ENCODE results near the gene USP12. TPM values are rescaled to one million over a fixed set of nuclear protein-coding genes. Genes with fewer than 3 reads are reported as not detected.

Gene USP12
- total RNA-seq, 2 experiments from 2014 or later: 9.9 to 27.6 TPM

GRCh38 chr13:27133889-27134288 lies 37.7 kb downstream of the USP12 start:
- Histone ChIP-seq H3K4me1 (ENCODE audit: insufficient read depth, low read length, poor library complexity, severe bottlenecking) (no peaks in the 10 kb centered on the region), H3K4me3 (ENCODE audit: low read depth, low read length, poor library complexity, severe bottlenecking) (no peak overlapping the region), H4K20me1 (ENCODE audit: insufficient read depth, low read length) (peaks cover 7% of the 10 kb centered on the region; the same call in 1 of the 2 replicates), H3K79me2 (ENCODE audit: insufficient read depth, low read depth, low read length) (peaks cover 41% of the 10 kb centered on the region), H3K9me3 (ENCODE audit: low read length) (peaks cover 20% of the 10 kb centered on the region), H2AFZ (ENCODE audit: low read length) (no peak overlapping the region), H3K27ac (ENCODE audit: low read depth, low read length, poor library complexity, severe bottlenecking) (no peak overlapping the region), H3K9me2 (ENCODE audit: insufficient read depth, low read length) (no peaks in the 10 kb centered on the region), H3K4me2 (ENCODE audit: low read length) (no peak overlapping the region), H3K36me3 (ENCODE audit: insufficient read depth, low read length) (peaks cover 12% of the 10 kb centered on the region)
- TF ChIP-seq CTCF (conservative IDR thresholded peaks at IDR 0.05; ENCODE audit: low read length) (no peak), EZH2phosphoT487 (IDR thresholded peaks at IDR 0.05; ENCODE audit: borderline replicate concordance, low read depth, low read length) (no peak)
- POLR2A ChIA-PET: interaction anchor here (0.5 to 1.5 kb wide), 4 partner anchors 19 to 882 kb away, joined by 3 to 5 read pairs (median 4); no protein-coding TSS in a partner anchor
- CTCF ChIA-PET (ENCODE audit: unreplicated experiment): no interaction called here
- intact Hi-C loops (cut with micrococcal nuclease; ENCODE audit: unreplicated experiment): no loop called here
- no TSS peak for BruUV-seq (replicated peaks)
- DNase-seq (ENCODE audit: low spot score): no peak

GRCh38 chr13:27132538-27132937 lies 39.1 kb downstream of the USP12 start:
- intact Hi-C loops (cut with micrococcal nuclease; ENCODE audit: unreplicated experiment): no loop called here
- ChIA-PET POLR2A (interaction anchor here (0.9 kb wide), 1 partner anchor 14 kb away, joined by 3 read pairs; no protein-coding TSS in a partner anchor), CTCF (ENCODE audit: unreplicated experiment) (interaction anchor here (0.5 kb wide), 1 partner anchor 108 kb away, joined by 3 read pairs; no protein-coding TSS in a partner anchor)
- no peak overlapping the region for H3K4me2 ChIP-seq (ENCODE audit: low read length)
- H3K9me2 ChIP-seq (ENCODE audit: insufficient read depth, low read length): no peaks in the 10 kb centered on the region
- BruUV-seq (replicated peaks): no TSS peak
- no peak for DNase-seq (ENCODE audit: low spot score)
- peaks cover 12% of the 10 kb centered on the region for H3K36me3 ChIP-seq (ENCODE audit: insufficient read depth, low read length)
- peaks cover 20% of the 10 kb centered on the region for H3K9me3 ChIP-seq (ENCODE audit: low read length)
- no peaks in the 10 kb centered on the region for H3K4me1 ChIP-seq (ENCODE audit: insufficient read depth, low read length, poor library complexity, severe bottlenecking)
- H2AFZ ChIP-seq (ENCODE audit: low read length): no peak overlapping the region
- H3K27ac ChIP-seq (ENCODE audit: low read depth, low read length, poor library complexity, severe bottlenecking): no peak overlapping the region
- H4K20me1 ChIP-seq (ENCODE audit: insufficient read depth, low read length): peaks cover 7% of the 10 kb centered on the region; the same call in 1 of the 2 replicates
- H3K4me3 ChIP-seq (ENCODE audit: low read depth, low read length, poor library complexity, severe bottlenecking): no peak overlapping the region
- no peak for TF ChIP-seq EZH2phosphoT487 (IDR thresholded peaks at IDR 0.05; ENCODE audit: borderline replicate concordance, low read depth, low read length)
- TF ChIP-seq CTCF (conservative IDR thresholded peaks at IDR 0.05; ENCODE audit: low read length): no peak
- peaks cover 49% of the 10 kb centered on the region for H3K79me2 ChIP-seq (ENCODE audit: insufficient read depth, low read depth, low read length)

- no peak for DNase-seq (ENCODE audit: low spot score)
- no peaks in the 10 kb centered on the region for H3K4me1 ChIP-seq (ENCODE audit: insufficient read depth, low read length, poor library complexity, severe bottlenecking)
- H3K4me3 ChIP-seq (ENCODE audit: low read depth, low read length, poor library complexity, severe bottlenecking): no peak overlapping the region
- peaks cover 22% of the 10 kb centered on the region for H3K9me3 ChIP-seq (ENCODE audit: low read length)
- no peak overlapping the region for H3K27ac ChIP-seq (ENCODE audit: low read depth, low read length, poor library complexity, severe bottlenecking)
- CTCF ChIA-PET (ENCODE audit: unreplicated experiment): interaction anchor here (0.5 kb wide), 1 partner anchor 108 kb away, joined by 3 read pairs; no protein-coding TSS in a partner anchor
- BruUV-seq (replicated peaks): no TSS peak
- H3K79me2 ChIP-seq (ENCODE audit: insufficient read depth, low read depth, low read length): peaks cover 45% of the 10 kb centered on the region
- POLR2A ChIA-PET: interaction anchor here (0.6 to 0.9 kb wide), 2 partner anchors 13 to 196 kb away, joined by 3 read pairs; no protein-coding TSS in a partner anchor
- no peaks in the 10 kb centered on the region for H3K9me2 ChIP-seq (ENCODE audit: insufficient read depth, low read length)
- H3K36me3 ChIP-seq (ENCODE audit: insufficient read depth, low read length): peaks cover 12% of the 10 kb centered on the region
- TF ChIP-seq CTCF (conservative IDR thresholded peaks at IDR 0.05; ENCODE audit: low read length) (no peak), EZH2phosphoT487 (IDR thresholded peaks at IDR 0.05; ENCODE audit: borderline replicate concordance, low read depth, low read length) (no peak)
- intact Hi-C loops (cut with micrococcal nuclease; ENCODE audit: unreplicated experiment): no loop called here
- peaks cover 2% of the 10 kb centered on the region; the same call in 1 of the 2 replicates for H4K20me1 ChIP-seq (ENCODE audit: insufficient read depth, low read length)
- no peak overlapping the region for H3K4me2 ChIP-seq (ENCODE audit: low read length)
- H2AFZ ChIP-seq (ENCODE audit: low read length): no peak overlapping the region
These were observed 39.7 kb downstream of the USP12 start for GRCh38 chr13:27131906-27132305.
